Endodermal cell (in vitro differentiated cells): ENCODE data around the gene RFX7. TPM values are rescaled to one million over a fixed set of nuclear protein-coding genes. Genes with fewer than 3 reads are reported as not detected.
A peak's percentile ranks its signal among the peaks of the same experiment; 100 is the strongest.

ENCODE experiments used
- DNase-seq: peaks from one replicate; pipeline ENCODE4 v3.0.0-alpha.2; 2017
- H3K27ac ChIP-seq: 2 replicates; pipeline ENCODE4 v1.5.1; 2013; ENCODE audit warnings: mild to moderate bottlenecking, low read depth, low read length, moderate library complexity
- H3K27me3 ChIP-seq: 2 replicates; pipeline ENCODE4 v1.6.1; 2013; ENCODE audit warnings: mild to moderate bottlenecking, low read length, moderate library complexity; ENCODE audit not compliant: insufficient read depth, control insufficient read depth, poor library complexity, severe bottlenecking
- H3K36me3 ChIP-seq: 2 replicates; pipeline ENCODE4 v1.7.0; 2013; ENCODE audit warnings: mild to moderate bottlenecking, low read length, moderate library complexity; ENCODE audit not compliant: control insufficient read depth, insufficient read depth
- H3K4me1 ChIP-seq: one replicate; pipeline ENCODE4 v1.7.0; 2013; ENCODE audit warnings: low read length; ENCODE audit not compliant: control insufficient read depth, insufficient read depth
- H3K4me3 ChIP-seq: 2 replicates; pipeline ENCODE4 v1.5.1; 2013; ENCODE audit warnings: mild to moderate bottlenecking, low read length, moderate library complexity
- H3K9ac ChIP-seq: 2 replicates; pipeline ENCODE4 v1.6.1; 2013; ENCODE audit warnings: mild to moderate bottlenecking, low read length, moderate library complexity; ENCODE audit not compliant: poor library complexity, severe bottlenecking; ENCODE audit errors: extremely low read depth
- H3K9me3 ChIP-seq: 2 replicates; pipeline ENCODE4 v1.6.1; 2013; ENCODE audit warnings: mild to moderate bottlenecking, low read length, moderate library complexity; ENCODE audit not compliant: control insufficient read depth
- H3K27ac Mint-ChIP-seq: 2 replicates; pipeline ENCODE4 v1.8.0; 2020; ENCODE audit warnings: mixed read lengths
- H3K27me3 Mint-ChIP-seq: 2 replicates; pipeline ENCODE4 v1.8.0; 2021; ENCODE audit warnings: mild to moderate bottlenecking, mixed read lengths; ENCODE audit not compliant: insufficient read depth
- H3K36me3 Mint-ChIP-seq: 2 replicates; pipeline ENCODE4 v1.8.0; 2020; ENCODE audit warnings: low read depth, mixed read lengths
- H3K4me1 Mint-ChIP-seq: 2 replicates; pipeline ENCODE4 v1.8.0; 2020; ENCODE audit warnings: mixed read lengths
- H3K4me3 Mint-ChIP-seq: 2 replicates; pipeline ENCODE4 v1.8.0; 2020; ENCODE audit warnings: mild to moderate bottlenecking, moderate library complexity, mixed read lengths
- H3K9me3 Mint-ChIP-seq: 2 replicates; pipeline ENCODE4 v1.8.0; 2020; ENCODE audit warnings: mild to moderate bottlenecking, mixed read lengths
- WGBS, 2 experiments: methylation state at CpG; one replicate each; pipeline versions ENCODE4 v1.1.5 to v1.1.7; 2013; ENCODE audit warnings: missing lambda C conversion rate in 2 of 2, mixed read lengths in 1 of 2; ENCODE audit not compliant: insufficient coverage in 1 of 2, insufficient read length in 1 of 2; 5-methylcytosine and 5-hydroxymethylcytosine counted together
- long read RNA-seq, 4 experiments: library from polyadenylated mRNA in 2 of 4; library from RNA in 1 of 4; library from capped mRNA in 1 of 4; stranded (forward) in 3 of 4; unstranded in 1 of 4; transcript quantifications; one replicate each; pipeline ENCODE4 v2.0.0, GENCODE V29; 2020 to 2021; ENCODE audit warnings: inconsistent platforms in 1 of 4
- polyA plus RNA-seq, 2 experiments: library from polyadenylated mRNA; stranded (reverse); fragments of 50-300 nt; gene quantifications; one replicate each; pipeline ENCODE4 v1.2.3, GENCODE V29; 2013
- total RNA-seq, 2 donors: library from RNA; stranded (reverse); fragmentation: NEBNext Ultra II Directional in 1 of 2; extraction: Animal tissue kit (Norgen Biotek cat#: 25700) in 1 of 2; gene quantifications; 2 replicates in 1 of 2; 3 replicates in 1 of 2; pipeline ENCODE4 v1.2.1, GENCODE V29; 2021
- TF ChIP-seq, protein P1 (sequence below): fragments of 200-600 bp; sonication (generic); conservative IDR thresholded peaks from 2 replicates; pipeline ENCODE4 v1.5.0; 2021; ENCODE audit warnings: antibody characterized with exemption, mild to moderate bottlenecking

Gene RFX7
- 10 to 100 TPM; 19.3 to 25.3 TPM for total RNA-seq
- 31.3 TPM for polyA plus RNA-seq (2013, experiment 1 of 2)
- polyA plus RNA-seq (2013, experiment 2 of 2): 32.4 TPM
- long read RNA-seq, experiment 1, partial matches to known transcripts: 1 of 11 reads
- long read RNA-seq, experiment 1, other reads (novel, unspliced or antisense): 10 of 11 reads
- long read RNA-seq, experiment 2, full-length matches to known transcripts: 2 of 17 reads
- long read RNA-seq, experiment 2, partial matches to known transcripts: 0 of 17 reads
- long read RNA-seq, experiment 2, other reads (novel, unspliced or antisense): 15 of 17 reads
- long read RNA-seq, experiment 3, partial matches to known transcripts: 0 of 8 reads
- long read RNA-seq, experiment 3, other reads (novel, unspliced or antisense): 8 of 8 reads
- long read RNA-seq, experiment 4: 0 reads

DNA sequence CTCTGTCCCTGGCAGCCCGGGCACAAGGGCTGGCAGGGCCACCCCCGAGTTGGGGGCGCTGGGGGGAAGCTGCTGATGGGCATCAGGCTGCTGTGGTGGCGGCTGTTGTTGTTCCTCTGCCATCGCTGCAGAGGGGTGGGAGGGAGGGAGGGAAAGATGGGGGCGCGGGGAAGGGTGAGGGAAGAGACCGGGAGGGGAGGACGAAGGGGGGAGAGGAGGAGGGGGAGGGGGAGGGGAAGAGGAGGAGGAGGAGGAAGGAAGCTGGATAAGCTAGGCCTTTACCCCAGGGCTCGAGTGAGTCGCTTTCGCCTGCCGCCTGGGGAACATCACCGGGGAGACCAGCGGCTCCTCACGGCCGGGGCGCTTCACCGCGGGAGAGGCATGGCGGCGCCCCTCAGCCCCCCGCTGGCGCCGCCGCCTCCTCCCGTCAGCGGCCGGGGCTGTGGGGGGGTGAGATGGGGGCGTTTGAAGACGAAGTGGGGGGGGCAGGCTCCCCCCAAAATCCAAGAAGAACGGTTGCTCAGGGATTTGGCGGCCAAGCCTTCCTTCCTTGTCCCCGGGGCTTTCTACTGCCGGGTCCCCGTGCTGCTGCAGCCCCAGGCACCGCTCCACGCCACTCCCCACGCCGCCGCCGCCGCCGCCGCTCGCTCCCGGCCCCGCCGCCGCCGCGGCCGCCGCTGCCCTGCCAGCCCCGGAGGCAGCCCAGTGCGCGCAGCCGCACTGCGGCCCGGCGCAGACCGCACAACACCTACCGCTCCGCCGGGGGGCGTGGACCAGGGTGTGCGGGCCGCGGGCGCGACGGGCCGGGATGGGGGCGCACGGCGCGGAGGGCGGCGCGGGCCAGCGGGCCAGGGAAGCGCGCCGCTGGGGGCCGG is at the start of gene RFX7:
Gene RFX7, minus strand, starts transcription at position 717 of the 875 bp plus-strand sequence. Its CDS starts 594 bp downstream, at position 123.
- Histone ChIP-seq H3K36me3 (no peaks in the 10 kb centered on the region), H3K9ac (peak within 1 kb of the TSS; percentile 26), H3K9me3 (no peaks in the 10 kb centered on the region), H3K27ac (peak within 1 kb of the TSS; percentile 93), H3K27me3 (peaks cover 20% of the 10 kb centered on the region), H3K4me3 (peak within 1 kb of the TSS; percentile 89), H3K4me1 (no peaks in the 10 kb centered on the region)
- TF ChIP-seq, protein P1, sequence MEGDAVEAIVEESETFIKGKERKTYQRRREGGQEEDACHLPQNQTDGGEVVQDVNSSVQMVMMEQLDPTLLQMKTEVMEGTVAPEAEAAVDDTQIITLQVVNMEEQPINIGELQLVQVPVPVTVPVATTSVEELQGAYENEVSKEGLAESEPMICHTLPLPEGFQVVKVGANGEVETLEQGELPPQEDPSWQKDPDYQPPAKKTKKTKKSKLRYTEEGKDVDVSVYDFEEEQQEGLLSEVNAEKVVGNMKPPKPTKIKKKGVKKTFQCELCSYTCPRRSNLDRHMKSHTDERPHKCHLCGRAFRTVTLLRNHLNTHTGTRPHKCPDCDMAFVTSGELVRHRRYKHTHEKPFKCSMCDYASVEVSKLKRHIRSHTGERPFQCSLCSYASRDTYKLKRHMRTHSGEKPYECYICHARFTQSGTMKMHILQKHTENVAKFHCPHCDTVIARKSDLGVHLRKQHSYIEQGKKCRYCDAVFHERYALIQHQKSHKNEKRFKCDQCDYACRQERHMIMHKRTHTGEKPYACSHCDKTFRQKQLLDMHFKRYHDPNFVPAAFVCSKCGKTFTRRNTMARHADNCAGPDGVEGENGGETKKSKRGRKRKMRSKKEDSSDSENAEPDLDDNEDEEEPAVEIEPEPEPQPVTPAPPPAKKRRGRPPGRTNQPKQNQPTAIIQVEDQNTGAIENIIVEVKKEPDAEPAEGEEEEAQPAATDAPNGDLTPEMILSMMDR: no peak
- Mint-ChIP-seq H3K9me3 (no peaks in the 10 kb centered on the region), H3K4me3 (peak within 1 kb of the TSS; percentile 87), H3K4me1 (peaks cover 25% of the 10 kb centered on the region), H3K27me3 (peaks cover 25% of the 10 kb centered on the region), H3K27ac (peak within 1 kb of the TSS; percentile 94), H3K36me3 (peaks cover 6% of the 10 kb centered on the region)
- peak; percentile 91 for DNase-seq
- 0% methylated on average over 15 to 83 of the region's 85 CpGs for WGBS, 2 experiments

DNA sequence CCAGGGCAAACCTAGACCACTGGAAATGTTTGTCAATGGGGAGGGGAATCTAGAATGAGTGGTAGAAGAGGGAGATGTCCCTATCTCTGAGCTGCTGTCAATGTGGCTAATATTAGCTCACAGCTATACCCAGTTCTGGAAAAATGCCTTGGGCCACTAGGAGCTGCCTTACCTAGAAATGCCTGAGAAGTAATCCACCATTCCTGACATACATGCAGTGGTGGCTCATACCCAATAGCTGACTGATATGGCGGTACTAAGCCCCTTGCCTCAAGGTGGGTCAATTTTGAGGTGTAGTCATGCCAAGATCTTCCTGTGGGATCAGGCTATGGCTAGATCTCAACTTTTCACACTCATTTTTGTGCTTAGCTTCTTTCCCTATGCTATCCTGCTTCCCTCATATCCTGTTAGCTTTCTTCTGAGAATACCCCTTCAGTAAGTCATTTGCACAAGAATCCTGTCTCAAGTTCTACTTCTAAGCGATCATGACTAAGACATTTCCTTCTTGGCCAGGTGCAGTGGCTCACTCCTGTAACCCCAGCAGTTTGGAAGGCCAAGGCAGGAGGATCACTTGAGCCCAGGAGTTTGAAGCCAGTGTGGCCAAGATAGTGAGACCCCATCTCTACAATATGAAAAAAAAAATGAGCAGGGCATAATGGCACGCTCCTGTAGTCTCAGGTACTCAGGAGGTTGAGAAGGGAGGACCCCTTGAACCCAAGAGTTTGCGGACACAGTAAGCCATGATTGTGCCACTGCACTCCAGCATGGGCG is 49.1 kb upstream of the RFX7 start:
- Histone ChIP-seq H3K4me3 (no peak overlapping the region), H3K27ac (no peak overlapping the region), H3K27me3 (peaks cover 11% of the 10 kb centered on the region), H3K9me3 (peaks cover 9% of the 10 kb centered on the region), H3K4me1 (no peaks in the 10 kb centered on the region), H3K36me3 (no peaks in the 10 kb centered on the region), H3K9ac (no peak overlapping the region)
- 86 to 100% methylated on average over 3 to 5 of the region's 5 CpGs for WGBS, 2 experiments
- TF ChIP-seq, protein P1: no peak
- Mint-ChIP-seq H3K36me3 (no peaks in the 10 kb centered on the region), H3K4me1 (no peaks in the 10 kb centered on the region), H3K4me3 (no peak overlapping the region), H3K9me3 (no peaks in the 10 kb centered on the region), H3K27ac (no peak overlapping the region), H3K27me3 (peaks cover 5% of the 10 kb centered on the region)
- no peak for DNase-seq

DNA sequence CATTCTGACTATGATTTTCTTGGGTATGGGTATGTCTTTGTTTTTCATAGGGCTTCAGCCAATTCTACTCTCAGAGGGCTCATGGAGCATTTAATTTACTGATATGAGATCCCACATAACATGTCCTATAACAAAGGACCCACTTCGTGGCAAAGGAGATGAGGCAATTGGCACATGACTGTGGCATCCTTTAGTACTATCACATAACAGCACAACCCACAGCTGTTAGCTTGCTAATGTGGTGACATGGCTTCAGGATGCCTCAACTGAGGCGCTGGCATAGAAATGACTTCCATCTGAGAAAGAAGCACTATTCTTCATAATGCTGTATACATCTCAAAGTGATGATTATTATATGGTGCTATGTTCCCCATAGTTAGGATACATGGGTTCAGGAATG is 48.1 kb upstream of the RFX7 start:
- no peak overlapping the region for H3K4me3 ChIP-seq
- no peak overlapping the region for H3K4me3 Mint-ChIP-seq
- H3K27ac ChIP-seq: no peak overlapping the region
- no peak overlapping the region for H3K9ac ChIP-seq
- 96% methylated on average over 2 of the region's 2 CpGs; no CpG with 5 or more reads in 1 of the 2 experiments for WGBS, 2 experiments
- no peaks in the 10 kb centered on the region for H3K4me1 Mint-ChIP-seq
- TF ChIP-seq, protein P1: no peak
- no peaks in the 10 kb centered on the region for H3K4me1 ChIP-seq
- no peaks in the 10 kb centered on the region for H3K36me3 Mint-ChIP-seq
- peaks cover 9% of the 10 kb centered on the region for H3K9me3 ChIP-seq
- H3K36me3 ChIP-seq: no peaks in the 10 kb centered on the region
- H3K9me3 Mint-ChIP-seq: no peaks in the 10 kb centered on the region
- no peak overlapping the region for H3K27ac Mint-ChIP-seq
- peaks cover 5% of the 10 kb centered on the region for H3K27me3 Mint-ChIP-seq
- H3K27me3 ChIP-seq: peaks cover 11% of the 10 kb centered on the region
- DNase-seq: no peak
